Activated T-helper 1 cell treated with Interleukin-2 at 50 U/mL for 16 hours (primary cell): ENCODE results near the gene WFDC1.

Experiments
- DNase-seq: peaks from one replicate; pipeline ENCODE4 v3.0.0-alpha.2; 2020; ENCODE audit warnings: low read depth

The WFDC1 gene

GRCh38 chr16:84302111-84302954, 7.7 kb downstream of the WFDC1 start:
- no peak for DNase-seq

- no peak for DNase-seq
Measured at GRCh38 chr16:84303023-84303422, 8.3 kb downstream of the WFDC1 start.

GRCh38 chr16:84303516-84303915, 8.8 kb downstream of the WFDC1 start:
- no peak for DNase-seq

GRCh38 chr16:84306564-84306963, 11.9 kb downstream of the WFDC1 start:
- DNase-seq = no peak

GRCh38 chr16:84307209-84307954, 12.7 kb downstream of the WFDC1 start:
- no peak for DNase-seq

GRCh38 chr16:84308120-84308519, 13.4 kb downstream of the WFDC1 start:
- no peak for DNase-seq

- no peak for DNase-seq
Measured at GRCh38 chr16:84310642-84311041, 16.0 kb downstream of the WFDC1 start.

- DNase-seq = no peak
Measured at GRCh38 chr16:84312783-84313382, 18.2 kb downstream of the WFDC1 start.

GRCh38 chr16:84313921-84314320, 19.2 kb downstream of the WFDC1 start:
- DNase-seq = no peak

- DNase-seq = no peak
Measured at GRCh38 chr16:84314373-84314772, 19.7 kb downstream of the WFDC1 start.

- no peak for DNase-seq
Measured at GRCh38 chr16:84314814-84315213, 20.1 kb downstream of the WFDC1 start.

GRCh38 chr16:84315422-84315821, 20.7 kb downstream of the WFDC1 start:
- DNase-seq = no peak

- DNase-seq = no peak
Measured at GRCh38 chr16:84318091-84318975, 23.7 kb downstream of the WFDC1 start.

GRCh38 chr16:84319146-84319760, 24.6 kb downstream of the WFDC1 start:
- DNase-seq = no peak

- no peak for DNase-seq
Measured at GRCh38 chr16:84320511-84320910, 25.8 kb downstream of the WFDC1 start.

- DNase-seq = no peak
Measured at GRCh38 chr16:84321932-84322331, 27.3 kb downstream of the WFDC1 start.

GRCh38 chr16:84322749-84323148, 28.1 kb downstream of the WFDC1 start:
- DNase-seq = no peak

GRCh38 chr16:84323606-84324005, 28.9 kb downstream of the WFDC1 start:
- DNase-seq = no peak

GRCh38 chr16:84324434-84325262, 30.0 kb downstream of the WFDC1 start:
- no peak for DNase-seq

GRCh38 chr16:84326545-84326944, 31.9 kb downstream of the WFDC1 start:
- no peak for DNase-seq
